HG03025 (cell line): ENCODE data around the gene GSC2.

Experiments used
- ATAC-seq: cut with Tn5 transposase; IDR thresholded peaks from one replicate; pipeline ENCODE4 v1.9.1; 2021; ENCODE audit warnings: mild to moderate bottlenecking, moderate library complexity; ENCODE audit not compliant: unreplicated experiment, low FRiP score

GSC2 gene

DNA sequence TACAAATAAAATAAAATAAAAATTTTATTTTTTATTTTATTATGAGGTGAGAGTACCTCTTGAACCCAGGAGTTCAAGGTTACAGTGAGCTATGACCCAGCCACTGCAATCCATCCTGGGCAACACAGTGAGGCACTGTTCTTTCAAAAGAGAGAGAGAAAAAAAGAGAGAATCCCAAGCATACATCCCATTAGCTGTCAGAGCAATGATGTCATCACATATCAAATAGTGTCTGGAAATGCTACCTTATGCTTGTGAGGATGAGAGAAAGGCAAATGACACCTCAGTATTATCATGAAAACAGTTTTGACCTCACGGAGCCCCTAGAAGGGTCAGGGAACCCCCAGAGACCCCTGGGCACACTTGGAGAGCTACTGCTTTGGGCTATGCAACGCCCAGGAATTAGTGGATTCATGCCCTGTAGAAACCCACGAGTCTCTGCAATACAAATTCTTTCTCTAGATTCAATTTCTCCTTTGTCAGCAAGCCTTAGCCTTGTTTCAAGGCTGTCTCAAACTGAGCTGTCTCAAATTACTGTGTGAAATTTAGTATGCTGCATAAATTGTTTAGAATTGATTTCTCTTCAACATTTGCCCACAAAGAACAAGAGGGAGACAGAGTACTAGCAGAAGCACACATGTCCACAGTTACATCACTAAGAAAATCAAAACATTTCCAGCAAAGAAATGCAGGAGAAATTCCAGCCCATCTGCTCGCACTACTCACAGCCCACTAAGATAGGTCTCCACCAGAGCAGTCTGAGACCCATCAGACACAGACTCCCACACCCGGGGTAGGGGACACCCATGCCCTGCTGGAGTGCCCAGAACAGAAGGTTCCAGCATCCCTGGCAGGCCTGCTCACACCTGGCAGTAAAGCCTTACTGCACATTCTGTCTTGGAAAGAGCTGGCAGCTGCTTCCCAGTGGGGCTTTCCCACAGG is 45.9 kb downstream of the GSC2 start:
- no peak for ATAC-seq

DNA sequence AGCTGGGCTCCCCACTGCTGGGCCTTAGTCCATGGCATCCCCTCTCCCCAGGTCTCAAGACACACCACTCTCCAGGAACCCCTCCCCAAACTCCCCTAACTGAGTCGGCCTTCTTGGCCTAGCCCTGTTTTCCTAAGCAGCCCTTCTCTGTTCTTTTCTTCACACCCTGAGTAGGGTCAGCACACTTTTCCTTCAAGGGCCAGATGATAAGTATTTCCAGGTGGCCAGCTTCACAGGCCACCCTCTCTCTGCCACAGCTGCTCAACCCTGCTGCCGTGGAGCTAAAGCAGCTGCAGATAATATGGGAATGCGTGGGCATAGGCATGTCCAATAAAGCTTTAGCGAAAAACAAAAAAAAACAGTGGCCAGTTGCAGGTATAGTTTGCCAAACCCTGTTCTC is 51.9 kb downstream of the GSC2 start:
- ATAC-seq = no peak

DNA sequence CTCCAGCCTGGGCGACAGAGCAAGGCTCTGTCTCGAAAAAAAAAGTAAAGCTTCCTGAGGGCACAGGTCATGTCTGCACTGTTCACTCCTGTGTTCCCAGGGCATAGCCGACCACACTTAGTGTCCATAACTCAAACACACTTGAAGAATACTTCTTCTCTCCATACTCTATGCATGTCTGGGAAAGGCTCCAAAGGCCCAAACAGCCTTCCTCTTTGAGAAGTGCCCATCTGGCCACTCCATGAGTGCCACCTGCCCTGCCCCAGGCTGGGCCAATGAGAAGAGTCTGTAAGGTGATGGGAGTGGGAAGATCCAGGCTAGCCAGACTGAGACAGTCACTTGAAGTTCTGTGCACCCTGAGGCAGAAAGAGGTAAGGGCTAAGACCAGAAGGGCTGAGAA is 52.6 kb downstream of the GSC2 start:
- ATAC-seq = no peak
